Loucy (cell line): Measurements from ENCODE around the gene BCCIP.

Experiments
- CTCF ChIP-seq: fragments of 200-600 bp; sonication (generic); conservative IDR thresholded peaks from 2 replicates; pipeline ENCODE4 v1.5.1; 2014; ENCODE audit warnings: mild to moderate bottlenecking, antibody characterized with exemption, low read length
- EZH2phosphoT487 ChIP-seq: fragments of 200-600 bp; IDR thresholded peaks from 2 replicates; pipeline ENCODE4 v1.6.1; 2018; ENCODE audit warnings: antibody characterized with exemption, mild to moderate bottlenecking, moderate library complexity, borderline replicate concordance

- TF ChIP-seq CTCF (no peak), EZH2phosphoT487 (no peak)
Measured at GRCh38 chr10:125882596-125882995, 59.2 kb downstream of the BCCIP start.
